CD4-positive, CD25-positive, alpha-beta regulatory T cell (primary cell): ENCODE measurements around the gene PIK3R6. TPM values are rescaled to one million over a fixed set of nuclear protein-coding genes. Genes with fewer than 3 reads are reported as not detected.

Source experiments
- ATAC-seq, 2 donors: fragments of 150-1000 bp; cut with Tn5 transposase; one replicate each; pipeline ENCODE4 v1.10.0; 2021; ENCODE audit warnings: low read depth in 2 of 2, moderate number of reproducible peaks in 2 of 2, moderate library complexity in 1 of 2
- DNase-seq, 3 donors: peaks; one replicate each; pipeline versions ENCODE4 v3.0.0 to v3.0.0-alpha.2; 2012 to 2022; ENCODE audit warnings: mixed read lengths in 1 of 3
- H3K27ac ChIP-seq: one replicate; pipeline ENCODE4 v1.7.0; 2013; ENCODE audit warnings: mild to moderate bottlenecking, low read length; ENCODE audit not compliant: insufficient read depth, poor library complexity, severe bottlenecking
- H3K27me3 ChIP-seq: one replicate; pipeline ENCODE4 v1.7.0; 2013; ENCODE audit warnings: low read length; ENCODE audit not compliant: control insufficient read depth, insufficient read depth
- H3K36me3 ChIP-seq: one replicate; pipeline ENCODE4 v1.7.0; 2013; ENCODE audit warnings: mild to moderate bottlenecking, low read length, moderate library complexity; ENCODE audit not compliant: control insufficient read depth, insufficient read depth
- H3K4me1 ChIP-seq: 2 replicates; pipeline ENCODE4 v1.7.0; 2013; ENCODE audit warnings: mild to moderate bottlenecking, low read length; ENCODE audit not compliant: insufficient read depth, control insufficient read depth, poor library complexity, severe bottlenecking
- H3K4me3 ChIP-seq: one replicate; pipeline ENCODE4 v1.7.0; 2013; ENCODE audit warnings: low read depth, mild to moderate bottlenecking, low read length, moderate library complexity
- H3K9me3 ChIP-seq, 2 experiments: 1 replicate in 1 of 2; 2 replicates in 1 of 2; pipeline ENCODE4 v1.7.0; 2013; ENCODE audit warnings: low read length in 2 of 2, mild to moderate bottlenecking in 1 of 2, moderate library complexity in 1 of 2; ENCODE audit not compliant: control insufficient read depth in 2 of 2
- H3K27ac Mint-ChIP-seq, 3 donors: one replicate each; pipeline ENCODE4 v1.8.0; 2020 to 2022; ENCODE audit warnings: mild to moderate bottlenecking in 3 of 3, mixed read lengths in 3 of 3, moderate library complexity in 2 of 3
- H3K27me3 Mint-ChIP-seq: one replicate; pipeline ENCODE4 v1.8.0; 2022; ENCODE audit warnings: mild to moderate bottlenecking, mixed read lengths
- H3K36me3 Mint-ChIP-seq: one replicate; pipeline ENCODE4 v1.8.0; 2020; ENCODE audit warnings: mixed read lengths
- H3K4me1 Mint-ChIP-seq, 4 donors: one replicate each; pipeline ENCODE4 v1.8.0; 2020 to 2022; ENCODE audit warnings: mixed read lengths in 4 of 4, mild to moderate bottlenecking in 1 of 4
- H3K4me3 Mint-ChIP-seq, 4 donors: one replicate each; pipeline ENCODE4 v1.8.0; 2020 to 2022; ENCODE audit warnings: mild to moderate bottlenecking in 4 of 4, mixed read lengths in 4 of 4, moderate library complexity in 3 of 4
- H3K9me3 Mint-ChIP-seq, 7 donors: one replicate each; pipeline ENCODE4 v1.8.0; 2020 to 2022; ENCODE audit warnings: mixed read lengths in 7 of 7, mild to moderate bottlenecking in 3 of 7, moderate library complexity in 2 of 7
- polyA plus RNA-seq, 4 donors: library from polyadenylated mRNA; unstranded; fragments of 300-500 nt; fragmentation: Illumina TruSeq; gene quantifications; one replicate each; pipeline ENCODE4 v1.2.3, GENCODE V29; 2021
- total RNA-seq: library from RNA; stranded (reverse); gene quantifications from one replicate; pipeline ENCODE4 v1.2.3, GENCODE V29; 2022

PIK3R6 gene
- total and polyA plus RNA-seq, 5 donors from 2014 or later, result 1.1 TPM; not detected in 4

GRCh38 chr17:8803531-8804420 lies 63.7 kb downstream of the PIK3R6 start:
- Mint-ChIP-seq H3K9me3 (peaks cover 0 to 15% (median 3%) of the 10 kb centered on the region in 7 donors), H3K27me3 (peaks cover 17% of the 10 kb centered on the region), H3K4me1 (peaks cover 0 to 2% (median 0%) of the 10 kb centered on the region in 4 donors), H3K36me3 (peaks cover 3% of the 10 kb centered on the region), H3K27ac (peak overlapping the region in 1 of 3 donors; percentile 59), H3K4me3 (no peak overlapping the region)
- Histone ChIP-seq H3K4me1 (no peaks in the 10 kb centered on the region), H3K27me3 (peaks cover 4% of the 10 kb centered on the region), H3K36me3 (no peaks in the 10 kb centered on the region), H3K9me3 (peaks cover 0 to 8% of the 10 kb centered on the region in 2 experiments), H3K4me3 (no peak overlapping the region), H3K27ac (no peak overlapping the region)
- ATAC-seq (no peak), DNase-seq (peak in 1 of 3 donors; percentile 9)

- Histone ChIP-seq H3K27me3 (no peaks in the 10 kb centered on the region), H3K4me1 (no peaks in the 10 kb centered on the region), H3K27ac (no peak overlapping the region), H3K9me3 (no peaks in the 10 kb centered on the region), H3K4me3 (no peak overlapping the region), H3K36me3 (no peaks in the 10 kb centered on the region)
- Mint-ChIP-seq H3K27ac (no peak overlapping the region), H3K36me3 (no peaks in the 10 kb centered on the region), H3K27me3 (peaks cover 11% of the 10 kb centered on the region), H3K4me3 (no peak overlapping the region), H3K9me3 (no peaks in the 10 kb centered on the region), H3K4me1 (no peaks in the 10 kb centered on the region)
- no peak for DNase-seq
- ATAC-seq, result no peak
These were observed 66.2 kb downstream of the PIK3R6 start for GRCh38 chr17:8801135-8801840.

- no peaks in the 10 kb centered on the region for H3K4me1 ChIP-seq
- H3K9me3 ChIP-seq, result no peaks in the 10 kb centered on the region
- no peaks in the 10 kb centered on the region for H3K9me3 Mint-ChIP-seq
- H3K4me3 Mint-ChIP-seq, result no peak overlapping the region
- H3K27ac Mint-ChIP-seq, result no peak overlapping the region
- no peaks in the 10 kb centered on the region for H3K27me3 ChIP-seq
- peaks cover 11% of the 10 kb centered on the region for H3K27me3 Mint-ChIP-seq
- no peaks in the 10 kb centered on the region for H3K36me3 Mint-ChIP-seq
- no peak overlapping the region for H3K4me3 ChIP-seq
- DNase-seq (no peak), ATAC-seq (no peak)
- no peaks in the 10 kb centered on the region for H3K36me3 ChIP-seq
- no peaks in the 10 kb centered on the region for H3K4me1 Mint-ChIP-seq
- H3K27ac ChIP-seq, result no peak overlapping the region
These were observed 66.8 kb downstream of the PIK3R6 start for GRCh38 chr17:8800656-8801055.

GRCh38 chr17:8799570-8800212 lies 67.8 kb downstream of the PIK3R6 start:
- Mint-ChIP-seq H3K9me3 (no peaks in the 10 kb centered on the region), H3K27me3 (peaks cover 11% of the 10 kb centered on the region), H3K27ac (no peak overlapping the region), H3K4me1 (no peaks in the 10 kb centered on the region), H3K4me3 (no peak overlapping the region), H3K36me3 (no peaks in the 10 kb centered on the region)
- Histone ChIP-seq H3K4me1 (no peaks in the 10 kb centered on the region), H3K9me3 (no peaks in the 10 kb centered on the region), H3K36me3 (no peaks in the 10 kb centered on the region), H3K27ac (no peak overlapping the region), H3K4me3 (no peak overlapping the region), H3K27me3 (no peaks in the 10 kb centered on the region)
- no peak for ATAC-seq
- DNase-seq, result no peak

GRCh38 chr17:8798846-8799569 lies 68.5 kb downstream of the PIK3R6 start, which contains the start of gene MFSD6L:
Gene MFSD6L (minus strand): TSS chr17:8799365. CDS start chr17:8799120, 245 bp downstream.
- peaks cover 11% of the 10 kb centered on the region for H3K27me3 Mint-ChIP-seq
- no peaks in the 10 kb centered on the region for H3K36me3 Mint-ChIP-seq
- H3K4me3 Mint-ChIP-seq, result no peak within 1 kb of the TSS
- Histone ChIP-seq H3K4me1 (no peaks in the 10 kb centered on the region), H3K4me3 (no peak within 1 kb of the TSS), H3K36me3 (no peaks in the 10 kb centered on the region), H3K9me3 (no peaks in the 10 kb centered on the region), H3K27me3 (no peaks in the 10 kb centered on the region), H3K27ac (no peak within 1 kb of the TSS)
- H3K9me3 Mint-ChIP-seq, result no peaks in the 10 kb centered on the region
- no peak for DNase-seq
- H3K27ac Mint-ChIP-seq, result no peak within 1 kb of the TSS
- H3K4me1 Mint-ChIP-seq, result no peaks in the 10 kb centered on the region
- no peak for ATAC-seq

GRCh38 chr17:8798176-8798845 lies 69.2 kb downstream of the PIK3R6 start:
- Histone ChIP-seq H3K27me3 (no peaks in the 10 kb centered on the region), H3K9me3 (no peaks in the 10 kb centered on the region), H3K4me3 (no peak overlapping the region), H3K36me3 (no peaks in the 10 kb centered on the region), H3K27ac (no peak overlapping the region), H3K4me1 (no peaks in the 10 kb centered on the region)
- Mint-ChIP-seq H3K36me3 (no peaks in the 10 kb centered on the region), H3K4me3 (no peak overlapping the region), H3K9me3 (peaks cover 0 to 2% (median 0%) of the 10 kb centered on the region in 7 donors), H3K27ac (no peak overlapping the region), H3K27me3 (peaks cover 16% of the 10 kb centered on the region), H3K4me1 (no peaks in the 10 kb centered on the region)
- ATAC-seq, result no peak
- no peak for DNase-seq
